Measurements from ENCODE around the gene MAP3K5.

GRCh38 chr6:136641873-136642465 is 150.3 kb downstream of the MAP3K5 start:
- no peak for TF ChIP-seq CTCF (IDR thresholded peaks at IDR 0.05)
- no peak for TF ChIP-seq POLR2A (IDR thresholded peaks at IDR 0.05)
- TF ChIP-seq POLR2AphosphoS5 (IDR thresholded peaks at IDR 0.05): no peak
